ENCODE data around the gene LMO7.

The LMO7 gene

DNA sequence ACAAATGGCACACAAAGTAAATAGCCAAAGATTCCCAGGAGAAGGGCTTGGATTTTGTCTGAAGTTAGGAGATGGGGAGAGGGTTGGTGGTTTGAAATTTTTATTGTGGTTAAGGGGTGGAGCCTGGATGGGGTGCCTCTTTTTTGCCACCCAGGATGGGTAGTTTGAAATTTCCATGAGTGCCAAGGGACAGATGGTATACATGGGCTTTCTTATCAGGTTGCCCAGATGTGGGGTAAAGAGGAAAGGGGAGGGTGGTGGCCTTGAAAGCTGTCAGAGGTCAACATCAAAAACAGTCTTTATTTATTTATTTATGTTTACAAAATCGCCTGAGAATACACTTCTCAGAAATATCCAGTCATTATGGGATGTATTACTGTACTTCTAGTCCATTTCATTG lies 46.2 kb downstream of the LMO7 start:
- Histone ChIP-seq H3K4me1 (ENCODE audit: insufficient read depth, low read length, severe bottlenecking) (no peaks in the 10 kb centered on the region), H4K20me1 (ENCODE audit: insufficient read depth, low read length) (no peaks in the 10 kb centered on the region), H3K27ac (ENCODE audit: low read depth, low read length, poor library complexity, severe bottlenecking) (no peak overlapping the region), H3K27me3 (ENCODE audit: insufficient read depth, low read length) (no peaks in the 10 kb centered on the region), H3K4me3 (ENCODE audit: low read depth, low read length, poor library complexity, severe bottlenecking) (no peak overlapping the region), H3K79me2 (ENCODE audit: insufficient read depth, low read length) (0 out of 2 replicates have a peak, but pooled peaks cover 13% of the 10 kb centered on the region), H3K9me3 (ENCODE audit: low read length) (no peaks in the 10 kb centered on the region), H3K4me2 (ENCODE audit: low read length) (no peak overlapping the region), H3K36me3 (ENCODE audit: insufficient read depth, low read length) (peaks cover 9% of the 10 kb centered on the region), H3F3A (ENCODE audit: insufficient read depth, low read length) (no peaks in the 10 kb centered on the region), H3K9ac (ENCODE audit: low read length) (no peak overlapping the region), H2AFZ (ENCODE audit: low read length) (no peak overlapping the region), H3K9me2 (ENCODE audit: low read depth, low read length) (no peaks in the 10 kb centered on the region)
- TF ChIP-seq EZH2 (IDR thresholded peaks at IDR 0.05; ENCODE audit: borderline replicate concordance, low read length): no peak
- TF ChIP-seq, protein P1, sequence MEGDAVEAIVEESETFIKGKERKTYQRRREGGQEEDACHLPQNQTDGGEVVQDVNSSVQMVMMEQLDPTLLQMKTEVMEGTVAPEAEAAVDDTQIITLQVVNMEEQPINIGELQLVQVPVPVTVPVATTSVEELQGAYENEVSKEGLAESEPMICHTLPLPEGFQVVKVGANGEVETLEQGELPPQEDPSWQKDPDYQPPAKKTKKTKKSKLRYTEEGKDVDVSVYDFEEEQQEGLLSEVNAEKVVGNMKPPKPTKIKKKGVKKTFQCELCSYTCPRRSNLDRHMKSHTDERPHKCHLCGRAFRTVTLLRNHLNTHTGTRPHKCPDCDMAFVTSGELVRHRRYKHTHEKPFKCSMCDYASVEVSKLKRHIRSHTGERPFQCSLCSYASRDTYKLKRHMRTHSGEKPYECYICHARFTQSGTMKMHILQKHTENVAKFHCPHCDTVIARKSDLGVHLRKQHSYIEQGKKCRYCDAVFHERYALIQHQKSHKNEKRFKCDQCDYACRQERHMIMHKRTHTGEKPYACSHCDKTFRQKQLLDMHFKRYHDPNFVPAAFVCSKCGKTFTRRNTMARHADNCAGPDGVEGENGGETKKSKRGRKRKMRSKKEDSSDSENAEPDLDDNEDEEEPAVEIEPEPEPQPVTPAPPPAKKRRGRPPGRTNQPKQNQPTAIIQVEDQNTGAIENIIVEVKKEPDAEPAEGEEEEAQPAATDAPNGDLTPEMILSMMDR (IDR thresholded peaks at IDR 0.05; ENCODE audit: low read length): no peak

DNA sequence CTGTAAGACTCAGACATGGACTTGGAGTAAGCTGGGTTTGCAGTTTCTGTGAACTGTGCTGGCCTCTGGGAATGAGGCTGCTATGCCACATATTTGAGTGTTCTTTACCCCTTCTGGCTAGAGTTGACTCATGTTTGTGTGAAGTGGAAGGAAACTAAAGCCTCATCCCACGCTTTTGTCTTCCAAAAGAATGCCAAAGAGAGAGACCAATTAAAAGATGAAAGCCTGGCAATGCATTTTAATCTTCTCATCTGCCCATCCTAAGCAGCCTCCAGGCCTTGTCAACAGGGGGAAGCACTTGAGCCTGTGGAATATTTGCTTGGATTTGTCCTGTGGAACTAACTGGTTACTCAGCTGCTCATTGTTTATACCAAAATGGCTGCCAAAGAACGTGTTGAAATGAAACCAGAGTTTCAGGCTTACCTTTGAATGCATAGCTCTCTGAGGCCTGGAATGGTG lies 49.1 kb downstream of the LMO7 start:
- Histone ChIP-seq H3K9me2 (ENCODE audit: low read depth, low read length) (no peaks in the 10 kb centered on the region), H3K36me3 (ENCODE audit: insufficient read depth, low read length) (peaks cover 5% of the 10 kb centered on the region; the same call in 1 of the 2 replicates), H3K9ac (ENCODE audit: low read length) (no peak overlapping the region), H3K27ac (ENCODE audit: low read depth, low read length, poor library complexity, severe bottlenecking) (no peak overlapping the region), H2AFZ (ENCODE audit: low read length) (no peak overlapping the region), H3K4me1 (ENCODE audit: insufficient read depth, low read length, severe bottlenecking) (no peaks in the 10 kb centered on the region), H3K4me3 (ENCODE audit: low read depth, low read length, poor library complexity, severe bottlenecking) (no peak overlapping the region), H3F3A (ENCODE audit: insufficient read depth, low read length) (no peaks in the 10 kb centered on the region), H3K4me2 (ENCODE audit: low read length) (no peak overlapping the region), H3K9me3 (ENCODE audit: low read length) (no peaks in the 10 kb centered on the region), H4K20me1 (ENCODE audit: insufficient read depth, low read length) (no peaks in the 10 kb centered on the region), H3K79me2 (ENCODE audit: insufficient read depth, low read length) (0 out of 2 replicates have a peak, but pooled peaks cover 16% of the 10 kb centered on the region), H3K27me3 (ENCODE audit: insufficient read depth, low read length) (no peaks in the 10 kb centered on the region)
- TF ChIP-seq, protein P1 (IDR thresholded peaks at IDR 0.05; ENCODE audit: low read length): no peak
- no peak for TF ChIP-seq EZH2 (IDR thresholded peaks at IDR 0.05; ENCODE audit: borderline replicate concordance, low read length)

DNA sequence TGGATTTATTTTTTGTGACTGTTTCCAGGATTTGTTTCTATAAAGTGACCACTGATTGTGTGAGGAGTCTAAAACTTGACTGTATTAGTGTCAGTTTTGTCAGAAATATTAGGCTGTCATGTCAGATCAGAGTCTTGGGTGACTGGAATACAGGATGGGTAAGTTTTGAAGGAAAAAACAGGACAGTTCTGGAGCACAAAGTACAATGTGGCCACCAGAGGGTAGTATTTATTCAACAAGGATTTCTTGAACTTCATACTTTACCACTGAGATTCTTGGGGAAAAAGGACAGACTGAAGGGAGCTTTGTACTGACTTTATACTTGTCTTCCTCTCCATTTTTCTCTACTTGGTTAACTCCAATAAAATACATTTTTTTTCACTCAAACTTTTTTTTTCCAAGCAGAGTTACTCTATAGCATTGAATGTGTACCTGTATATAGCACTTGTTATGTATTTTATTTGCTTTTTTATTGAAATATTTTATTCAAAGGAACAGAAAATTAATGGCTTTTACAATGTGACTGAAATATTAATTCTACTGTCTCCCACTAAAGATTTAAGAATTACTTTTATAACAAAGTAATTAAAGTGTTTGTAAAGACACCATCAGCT lies 51.1 kb downstream of the LMO7 start:
- no peak overlapping the region for H3K4me3 ChIP-seq (ENCODE audit: low read depth, low read length, poor library complexity, severe bottlenecking)
- no peaks in the 10 kb centered on the region for H3F3A ChIP-seq (ENCODE audit: insufficient read depth, low read length)
- H3K4me1 ChIP-seq (ENCODE audit: insufficient read depth, low read length, severe bottlenecking): peaks cover 8% of the 10 kb centered on the region

More for the DNA sequence above, 51.1 kb downstream of the LMO7 start:
- Histone ChIP-seq H3K36me3 (ENCODE audit: insufficient read depth, low read length) (peaks cover 5% of the 10 kb centered on the region; the same call in 1 of the 2 replicates), H2AFZ (ENCODE audit: low read length) (no peak overlapping the region), H4K20me1 (ENCODE audit: insufficient read depth, low read length) (no peaks in the 10 kb centered on the region), H3K27me3 (ENCODE audit: insufficient read depth, low read length) (no peaks in the 10 kb centered on the region), H3K27ac (ENCODE audit: low read depth, low read length, poor library complexity, severe bottlenecking) (no peak overlapping the region), H3K79me2 (ENCODE audit: insufficient read depth, low read length) (0 out of 2 replicates have a peak, but pooled peaks cover 16% of the 10 kb centered on the region), H3K9ac (ENCODE audit: low read length) (no peak overlapping the region), H3K9me3 (ENCODE audit: low read length) (no peaks in the 10 kb centered on the region), H3K9me2 (ENCODE audit: low read depth, low read length) (no peaks in the 10 kb centered on the region), H3K4me2 (ENCODE audit: low read length) (no peak overlapping the region)
- TF ChIP-seq, protein P1 (IDR thresholded peaks at IDR 0.05; ENCODE audit: low read length): peak; percentile 71
- no peak for TF ChIP-seq EZH2 (IDR thresholded peaks at IDR 0.05; ENCODE audit: borderline replicate concordance, low read length)
